LNCaP clone FGC (cell line): ENCODE results near the gene MAPKAP1.

Source experiments
- DNase-seq: peaks from one replicate; pipeline ENCODE4 v3.0.0-alpha.2; 2011; ENCODE audit warnings: low read depth
- H3K4me3 ChIP-seq: 2 replicates; pipeline ENCODE4 v1.5.1; 2011; ENCODE audit warnings: mild to moderate bottlenecking, low read depth, low read length, control low read depth
- CTCF ChIP-seq: IDR thresholded peaks from 2 replicates; pipeline ENCODE4 v1.5.1; 2012; ENCODE audit warnings: mild to moderate bottlenecking; ENCODE audit not compliant: control insufficient read depth, insufficient read depth; ENCODE audit errors: extremely low read depth

MAPKAP1 gene

DNA sequence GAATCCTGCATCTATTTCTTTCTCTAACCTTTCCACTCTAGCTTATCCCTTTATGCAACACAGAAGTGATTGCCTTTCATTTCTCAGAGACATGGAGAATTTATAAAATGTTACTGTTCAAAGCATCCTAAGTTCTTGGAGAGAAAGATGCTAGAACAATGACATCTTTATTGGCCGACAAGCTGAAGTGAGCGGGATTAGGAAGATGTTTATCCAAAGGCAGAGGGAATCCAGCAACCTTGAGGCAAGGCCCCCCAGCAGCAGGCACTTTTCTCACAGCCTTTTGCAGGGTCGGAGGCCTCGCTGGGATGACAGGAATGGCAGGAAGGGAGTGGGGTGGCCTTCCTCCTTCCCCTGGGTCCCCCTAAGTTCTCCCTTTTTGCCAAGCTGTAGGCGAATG lies 240.6 kb downstream of the MAPKAP1 start:
- TF ChIP-seq CTCF = no peak
- no peak for DNase-seq
- H3K4me3 ChIP-seq = no peak overlapping the region

- DNase-seq = no peak
- H3K4me3 ChIP-seq = no peak overlapping the region
- TF ChIP-seq CTCF = no peak
Measured at GRCh38 chr9:125464591-125465385, 242.2 kb downstream of the MAPKAP1 start.

DNA sequence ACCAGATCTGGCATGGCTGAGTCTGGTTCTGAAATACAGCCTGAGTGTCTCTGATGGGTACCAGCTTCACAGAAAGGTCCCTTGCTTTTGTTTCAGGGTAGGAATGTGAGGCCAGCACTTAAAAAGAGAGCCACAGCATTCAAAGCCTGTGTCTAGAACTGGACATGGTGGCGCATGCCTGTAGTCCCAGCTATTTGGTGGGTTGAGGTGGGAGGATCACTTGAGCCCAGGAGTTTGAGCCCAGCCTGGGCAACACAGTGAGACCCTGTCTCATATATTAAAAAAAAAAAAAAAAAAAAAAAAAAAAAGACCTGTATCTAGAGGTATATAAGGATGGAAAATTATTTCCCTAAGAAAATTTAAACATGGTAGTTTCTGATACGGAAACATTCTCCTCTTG lies 243.1 kb downstream of the MAPKAP1 start:
- TF ChIP-seq CTCF = no peak

GRCh38 chr9:125462861-125463291 lies 244.1 kb downstream of the MAPKAP1 start:
- no peak for DNase-seq
- no peak for TF ChIP-seq CTCF
- H3K4me3 ChIP-seq = no peak overlapping the region

More for the DNA sequence above, 243.1 kb downstream of the MAPKAP1 start:
- no peak for DNase-seq
- no peak overlapping the region for H3K4me3 ChIP-seq

DNA sequence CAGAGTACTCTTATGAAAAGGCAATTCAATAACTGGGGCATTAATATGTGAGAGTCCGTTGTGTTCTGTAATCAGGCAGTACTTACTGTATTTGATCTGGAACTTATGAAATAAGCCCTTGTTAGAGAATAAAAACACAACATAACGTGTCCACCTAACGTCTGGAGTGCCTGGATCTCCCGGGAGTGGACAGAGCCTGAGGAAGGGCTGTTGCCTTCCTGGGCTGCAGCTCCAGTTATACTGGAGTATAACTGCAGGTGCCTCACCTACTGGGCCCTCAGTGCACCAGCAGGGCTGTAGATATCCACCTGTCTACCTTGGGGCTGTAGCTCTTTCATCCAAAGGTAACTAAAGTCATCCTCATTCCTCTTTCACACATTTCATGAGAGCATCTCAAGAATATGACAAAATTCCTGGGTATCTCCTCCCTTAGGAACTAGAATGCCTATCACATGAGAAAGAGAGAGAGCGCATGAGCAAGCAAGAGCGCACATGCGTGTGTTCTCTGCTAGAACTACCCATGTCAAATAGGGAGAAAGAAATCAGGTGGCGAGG lies 245.3 kb downstream of the MAPKAP1 start:
- DNase-seq = no peak
- no peak overlapping the region for H3K4me3 ChIP-seq
- TF ChIP-seq CTCF = no peak

GRCh38 chr9:125460883-125461635 lies 245.9 kb downstream of the MAPKAP1 start:
- no peak for TF ChIP-seq CTCF
- H3K4me3 ChIP-seq = no peak overlapping the region
- DNase-seq = no peak
